ENCODE results near the gene TSNAX. TPM values are rescaled to one million over a fixed set of nuclear protein-coding genes. Genes with fewer than 3 reads are reported as not detected.

The TSNAX gene
- polyA plus RNA-seq, 1 of the 3 experiments (the other 2 are of a cell fraction): 15.7 TPM

DNA sequence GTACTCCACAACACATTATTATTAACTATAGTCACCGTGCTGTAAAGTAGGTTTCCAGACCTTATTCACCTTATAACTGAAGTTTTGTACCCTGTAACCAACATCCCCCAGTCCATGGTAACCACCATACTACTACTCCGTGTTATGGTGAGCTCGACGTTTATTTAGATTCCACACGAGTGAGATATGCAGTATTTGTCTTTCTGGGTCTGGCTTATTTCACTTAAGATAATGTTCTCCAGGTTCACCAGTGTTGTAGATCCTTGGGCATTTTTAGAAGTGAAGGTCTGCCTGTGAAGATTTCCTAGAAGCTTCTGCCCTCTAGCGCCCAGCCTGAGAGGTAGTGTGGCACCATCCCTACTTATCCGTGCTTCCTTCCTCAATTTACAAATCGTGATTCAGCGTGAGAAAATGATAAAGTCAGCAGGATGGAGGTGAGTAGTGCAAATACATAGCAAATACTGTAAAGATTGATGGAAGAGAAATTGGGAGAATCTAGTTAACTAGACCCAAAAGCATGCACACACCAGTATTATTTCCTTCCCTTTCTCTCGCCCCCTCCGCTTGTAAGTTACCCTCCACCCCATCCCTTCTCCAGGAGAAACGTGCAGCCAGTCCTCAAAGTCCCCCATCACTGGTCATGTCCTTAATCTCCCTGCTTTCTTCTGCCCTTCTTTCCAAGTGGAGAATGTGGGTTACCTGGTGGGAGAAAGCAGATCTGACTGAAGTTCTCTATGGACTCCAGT is 62.2 kb downstream of the TSNAX start (continued):
- TF ChIP-seq RAD21 (IDR thresholded peaks at IDR 0.05; ENCODE audit: low read length) (peak; percentile 86), RXRA (IDR thresholded peaks at IDR 0.05; ENCODE audit: borderline replicate concordance, low read depth) (no peak), FOXJ3 (CRISPR knock-in tag; IDR thresholded peaks at IDR 0.05) (no peak), ELF1 (IDR thresholded peaks at IDR 0.05) (no peak), EZH2phosphoT487 (IDR thresholded peaks at IDR 0.05; ENCODE audit: borderline replicate concordance, low read depth) (no peak), NRF1 (IDR thresholded peaks at IDR 0.05; ENCODE audit: low read depth, low read length) (no peak), FOSL2 (IDR thresholded peaks at IDR 0.05; ENCODE audit: borderline replicate concordance, low read depth) (no peak), TCF12 (IDR thresholded peaks at IDR 0.05) (peak; percentile 44; the same call in 1 of the 2 replicates), POLR2AphosphoS5 (IDR thresholded peaks at IDR 0.05; ENCODE audit: low read depth, low read length) (no peak)
- TF ChIP-seq, protein P1, sequence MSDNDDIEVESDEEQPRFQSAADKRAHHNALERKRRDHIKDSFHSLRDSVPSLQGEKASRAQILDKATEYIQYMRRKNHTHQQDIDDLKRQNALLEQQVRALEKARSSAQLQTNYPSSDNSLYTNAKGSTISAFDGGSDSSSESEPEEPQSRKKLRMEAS (IDR thresholded peaks at IDR 0.05; ENCODE audit: low read depth): no peak
- TF ChIP-seq, protein P2, sequence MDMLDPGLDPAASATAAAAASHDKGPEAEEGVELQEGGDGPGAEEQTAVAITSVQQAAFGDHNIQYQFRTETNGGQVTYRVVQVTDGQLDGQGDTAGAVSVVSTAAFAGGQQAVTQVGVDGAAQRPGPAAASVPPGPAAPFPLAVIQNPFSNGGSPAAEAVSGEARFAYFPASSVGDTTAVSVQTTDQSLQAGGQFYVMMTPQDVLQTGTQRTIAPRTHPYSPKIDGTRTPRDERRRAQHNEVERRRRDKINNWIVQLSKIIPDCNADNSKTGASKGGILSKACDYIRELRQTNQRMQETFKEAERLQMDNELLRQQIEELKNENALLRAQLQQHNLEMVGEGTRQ (IDR thresholded peaks at IDR 0.05; ENCODE audit: borderline replicate concordance, low read depth, low read length): no peak
- TF ChIP-seq, protein P3, sequence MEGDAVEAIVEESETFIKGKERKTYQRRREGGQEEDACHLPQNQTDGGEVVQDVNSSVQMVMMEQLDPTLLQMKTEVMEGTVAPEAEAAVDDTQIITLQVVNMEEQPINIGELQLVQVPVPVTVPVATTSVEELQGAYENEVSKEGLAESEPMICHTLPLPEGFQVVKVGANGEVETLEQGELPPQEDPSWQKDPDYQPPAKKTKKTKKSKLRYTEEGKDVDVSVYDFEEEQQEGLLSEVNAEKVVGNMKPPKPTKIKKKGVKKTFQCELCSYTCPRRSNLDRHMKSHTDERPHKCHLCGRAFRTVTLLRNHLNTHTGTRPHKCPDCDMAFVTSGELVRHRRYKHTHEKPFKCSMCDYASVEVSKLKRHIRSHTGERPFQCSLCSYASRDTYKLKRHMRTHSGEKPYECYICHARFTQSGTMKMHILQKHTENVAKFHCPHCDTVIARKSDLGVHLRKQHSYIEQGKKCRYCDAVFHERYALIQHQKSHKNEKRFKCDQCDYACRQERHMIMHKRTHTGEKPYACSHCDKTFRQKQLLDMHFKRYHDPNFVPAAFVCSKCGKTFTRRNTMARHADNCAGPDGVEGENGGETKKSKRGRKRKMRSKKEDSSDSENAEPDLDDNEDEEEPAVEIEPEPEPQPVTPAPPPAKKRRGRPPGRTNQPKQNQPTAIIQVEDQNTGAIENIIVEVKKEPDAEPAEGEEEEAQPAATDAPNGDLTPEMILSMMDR (IDR thresholded peaks at IDR 0.05): peak; percentile 84

DNA sequence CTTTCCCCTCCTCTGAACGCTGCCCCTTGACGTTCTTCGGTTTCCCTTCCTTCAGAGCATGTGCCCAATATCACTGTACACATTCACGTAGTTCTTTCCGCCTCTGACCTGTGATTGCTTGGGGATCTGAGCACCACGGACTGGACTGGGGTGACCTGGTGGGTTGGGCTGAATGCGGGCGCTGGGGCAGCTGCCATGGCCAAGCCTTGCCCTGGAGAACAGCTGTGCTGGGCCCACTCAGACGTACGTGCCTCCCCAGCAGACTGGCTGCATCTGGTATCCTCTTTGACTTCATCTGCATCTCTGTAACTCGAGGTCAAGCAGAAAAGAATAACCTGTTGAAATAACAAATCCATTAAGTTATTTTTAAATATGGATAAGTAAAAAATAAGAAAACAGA is 63.0 kb downstream of the TSNAX start:
- Histone ChIP-seq H3F3A (replicated peaks; ENCODE audit: insufficient read depth) (no peaks in the 10 kb centered on the region), H3K27me3 (ENCODE audit: insufficient read depth) (no peaks in the 10 kb centered on the region), H4K20me1 (ENCODE audit: insufficient read depth) (no peaks in the 10 kb centered on the region), H3K9me3 (no peaks in the 10 kb centered on the region), H3K4me1 (ENCODE audit: control insufficient read depth in 1 of 2, insufficient read depth in 2 of 2, low read depth in 1 of 2, low read length in 1 of 2) (peaks cover 0 to 2% of the 10 kb centered on the region in 2 experiments; a peak in 1 of 4 replicates), H3K79me2 (ENCODE audit: insufficient read depth) (no peaks in the 10 kb centered on the region), H3K9ac (no peak overlapping the region), H3K27ac (ENCODE audit: low read depth in 2 of 2, low read length in 1 of 2) (no peak overlapping the region), H2AFZ (ENCODE audit: low read depth) (no peak overlapping the region), H3K4me3 (ENCODE audit: low read depth in 2 of 2, low read length in 1 of 2) (no peak overlapping the region), H3K9me2 (no peaks in the 10 kb centered on the region), H3K36me3 (replicated peaks in 1 of 2; ENCODE audit: control insufficient read depth in 1 of 2, insufficient read depth in 2 of 2, low read length in 1 of 2) (no peaks in the 10 kb centered on the region), H3K4me2 (no peak overlapping the region)
- 82% methylated on average over 11 of the region's 11 CpGs for WGBS (ENCODE audit: low lambda C conversion rate)
- ChIA-PET CTCF (interaction anchor here (0.7 to 1.2 kb wide), 6 partner anchors 14 to 317 kb away, joined by 3 to 4 read pairs (median 3); partner anchors contain the start of gene TSNAX), POLR2A (no interaction called here)
- no peak for DNase-seq
- TF ChIP-seq RAD21 (IDR thresholded peaks at IDR 0.05; ENCODE audit: low read length): no peak
- TF ChIP-seq, protein P3 (IDR thresholded peaks at IDR 0.05): no peak
- no peak for TF ChIP-seq TEAD4 (IDR thresholded peaks at IDR 0.05; ENCODE audit: borderline replicate concordance, insufficient read depth)
- TF ChIP-seq EZH2phosphoT487 (IDR thresholded peaks at IDR 0.05; ENCODE audit: borderline replicate concordance, low read depth): no peak
- TF ChIP-seq, protein P4, sequence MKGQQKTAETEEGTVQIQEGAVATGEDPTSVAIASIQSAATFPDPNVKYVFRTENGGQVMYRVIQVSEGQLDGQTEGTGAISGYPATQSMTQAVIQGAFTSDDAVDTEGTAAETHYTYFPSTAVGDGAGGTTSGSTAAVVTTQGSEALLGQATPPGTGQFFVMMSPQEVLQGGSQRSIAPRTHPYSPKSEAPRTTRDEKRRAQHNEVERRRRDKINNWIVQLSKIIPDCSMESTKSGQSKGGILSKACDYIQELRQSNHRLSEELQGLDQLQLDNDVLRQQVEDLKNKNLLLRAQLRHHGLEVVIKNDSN (IDR thresholded peaks at IDR 0.05; ENCODE audit: borderline replicate concordance, low read depth): no peak
- no peak for TF ChIP-seq MEF2A (IDR thresholded peaks at IDR 0.05; ENCODE audit: borderline replicate concordance, low read depth)
- TF ChIP-seq RXRA (IDR thresholded peaks at IDR 0.05; ENCODE audit: borderline replicate concordance, low read depth): no peak
- TF ChIP-seq NFIC (IDR thresholded peaks at IDR 0.05; ENCODE audit: borderline replicate concordance): no peak
- TF ChIP-seq, protein P2 (IDR thresholded peaks at IDR 0.05; ENCODE audit: borderline replicate concordance, low read depth, low read length): no peak
- TF ChIP-seq FOXM1 (IDR thresholded peaks at IDR 0.05; ENCODE audit: low read depth): no peak
- TF ChIP-seq RCOR1 (IDR thresholded peaks at IDR 0.05; ENCODE audit: low read length): no peak
- no peak for TF ChIP-seq RFX5 (IDR thresholded peaks at IDR 0.05; ENCODE audit: low read length)
- TF ChIP-seq EP300 (IDR thresholded peaks at IDR 0.05; ENCODE audit: borderline replicate concordance in 1 of 2, low read depth in 1 of 2, low read length in 1 of 2): no peak
- TF ChIP-seq GABPA (IDR thresholded peaks at IDR 0.05; ENCODE audit: low read depth): no peak
- no peak for TF ChIP-seq MXI1 (IDR thresholded peaks at IDR 0.05; ENCODE audit: low read depth, low read length)
